ENCODE data around the gene TOP2B. TPM values are rescaled to one million over a fixed set of nuclear protein-coding genes. Genes with fewer than 3 reads are reported as not detected.

TOP2B gene
- total and polyA plus RNA-seq, 8 donors, result 35.6 to 266 (median 61.9) TPM

DNA sequence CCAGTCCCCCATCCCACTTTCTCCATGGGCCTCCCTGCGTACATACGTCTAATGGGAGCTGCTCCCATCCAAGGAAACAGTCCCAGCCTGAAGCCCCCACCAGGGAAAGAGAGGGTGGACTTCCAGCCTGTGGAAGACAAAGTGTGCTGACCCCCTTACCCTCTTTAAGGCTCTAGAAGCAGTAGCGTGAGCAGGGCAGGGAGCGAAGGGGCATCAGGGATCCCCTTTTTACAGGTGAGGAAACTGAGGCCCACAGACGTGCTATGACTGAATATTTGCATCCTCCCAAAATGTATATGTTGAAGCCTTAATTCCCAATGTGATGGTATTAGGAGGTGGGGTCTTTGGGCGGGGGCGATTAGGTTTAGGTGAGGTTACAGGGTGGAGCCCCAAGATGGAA lies 83.4 kb downstream of the TOP2B start:
- DNase-seq, result no peak
- no peaks in the 10 kb centered on the region for H3K4me1 ChIP-seq
- H3K27ac ChIP-seq, result no peak overlapping the region
- intact Hi-C loops (cut with DNase I; ENCODE audit: low total_unique reads), result no loop called here
- no peaks in the 10 kb centered on the region for H3K9me3 ChIP-seq
- 91 to 98% (median 96%) methylated on average over 7 of the region's 7 CpGs for WGBS, 5 donors
- no peak for TF ChIP-seq EP300 (IDR thresholded peaks at IDR 0.05)
- H3K27me3 ChIP-seq, result no peaks in the 10 kb centered on the region
- H3K4me3 ChIP-seq, result no peak overlapping the region
- peaks cover 0 to 31% (median 15%) of the 10 kb centered on the region in 4 donors for H3K36me3 ChIP-seq

DNA sequence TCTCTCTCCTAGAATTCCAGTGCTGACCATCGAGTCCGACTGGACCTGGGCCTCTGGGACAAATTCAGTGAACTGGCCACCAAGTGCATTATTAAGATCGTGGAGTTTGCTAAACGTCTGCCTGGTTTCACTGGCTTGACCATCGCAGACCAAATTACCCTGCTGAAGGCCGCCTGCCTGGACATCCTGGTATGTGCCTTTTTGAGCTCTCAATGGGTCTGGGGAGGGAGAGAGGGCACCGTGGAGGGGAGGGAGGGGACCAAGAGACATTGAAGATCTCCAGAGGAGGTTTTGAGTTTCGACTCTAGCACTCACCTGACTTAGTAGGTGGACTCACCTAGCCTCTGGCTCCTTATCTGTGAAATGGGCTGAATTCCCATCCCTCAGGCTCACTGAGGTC lies 84.2 kb downstream of the TOP2B start:
- intact Hi-C loops (cut with DNase I; ENCODE audit: low total_unique reads), result no loop called here
- H3K27me3 ChIP-seq, result no peaks in the 10 kb centered on the region
- H3K4me1 ChIP-seq, result no peaks in the 10 kb centered on the region
- H3K4me3 ChIP-seq, result no peak overlapping the region
- no peak overlapping the region for H3K27ac ChIP-seq
- WGBS, 5 donors, result 92 to 96% (median 93%) methylated on average over 8 of the region's 8 CpGs
- DNase-seq, result no peak
- H3K9me3 ChIP-seq, result no peaks in the 10 kb centered on the region
- H3K36me3 ChIP-seq, result peaks cover 0 to 31% (median 16%) of the 10 kb centered on the region in 4 donors
- TF ChIP-seq POLR2AphosphoS5 (IDR thresholded peaks at IDR 0.05) (no peak), POLR2A (IDR thresholded peaks at IDR 0.05) (no peak), EP300 (IDR thresholded peaks at IDR 0.05) (no peak)
- TF ChIP-seq, protein P1, sequence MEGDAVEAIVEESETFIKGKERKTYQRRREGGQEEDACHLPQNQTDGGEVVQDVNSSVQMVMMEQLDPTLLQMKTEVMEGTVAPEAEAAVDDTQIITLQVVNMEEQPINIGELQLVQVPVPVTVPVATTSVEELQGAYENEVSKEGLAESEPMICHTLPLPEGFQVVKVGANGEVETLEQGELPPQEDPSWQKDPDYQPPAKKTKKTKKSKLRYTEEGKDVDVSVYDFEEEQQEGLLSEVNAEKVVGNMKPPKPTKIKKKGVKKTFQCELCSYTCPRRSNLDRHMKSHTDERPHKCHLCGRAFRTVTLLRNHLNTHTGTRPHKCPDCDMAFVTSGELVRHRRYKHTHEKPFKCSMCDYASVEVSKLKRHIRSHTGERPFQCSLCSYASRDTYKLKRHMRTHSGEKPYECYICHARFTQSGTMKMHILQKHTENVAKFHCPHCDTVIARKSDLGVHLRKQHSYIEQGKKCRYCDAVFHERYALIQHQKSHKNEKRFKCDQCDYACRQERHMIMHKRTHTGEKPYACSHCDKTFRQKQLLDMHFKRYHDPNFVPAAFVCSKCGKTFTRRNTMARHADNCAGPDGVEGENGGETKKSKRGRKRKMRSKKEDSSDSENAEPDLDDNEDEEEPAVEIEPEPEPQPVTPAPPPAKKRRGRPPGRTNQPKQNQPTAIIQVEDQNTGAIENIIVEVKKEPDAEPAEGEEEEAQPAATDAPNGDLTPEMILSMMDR (IDR thresholded peaks at IDR 0.05), result no peak

DNA sequence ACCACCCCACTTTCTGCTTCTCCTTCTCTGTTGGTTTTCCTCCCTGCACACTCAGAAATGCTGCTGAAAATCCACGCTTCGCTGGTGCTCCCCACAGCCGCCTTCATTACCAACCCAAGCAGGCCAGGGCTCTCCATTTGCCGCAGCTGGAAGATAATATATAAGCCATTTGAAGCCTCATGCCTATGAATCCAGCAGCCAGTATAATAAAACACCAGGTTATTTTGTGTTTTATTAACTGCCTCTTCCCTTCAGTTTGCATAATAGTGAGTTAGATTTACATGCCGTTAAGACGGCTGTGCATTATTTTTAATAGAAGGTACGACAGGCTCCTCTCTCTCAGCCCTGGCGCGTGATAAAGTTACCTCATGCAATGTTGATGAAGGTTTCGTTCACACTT lies 86.6 kb downstream of the TOP2B start:
- intact Hi-C loops (cut with DNase I; ENCODE audit: low total_unique reads), result no loop called here

DNA sequence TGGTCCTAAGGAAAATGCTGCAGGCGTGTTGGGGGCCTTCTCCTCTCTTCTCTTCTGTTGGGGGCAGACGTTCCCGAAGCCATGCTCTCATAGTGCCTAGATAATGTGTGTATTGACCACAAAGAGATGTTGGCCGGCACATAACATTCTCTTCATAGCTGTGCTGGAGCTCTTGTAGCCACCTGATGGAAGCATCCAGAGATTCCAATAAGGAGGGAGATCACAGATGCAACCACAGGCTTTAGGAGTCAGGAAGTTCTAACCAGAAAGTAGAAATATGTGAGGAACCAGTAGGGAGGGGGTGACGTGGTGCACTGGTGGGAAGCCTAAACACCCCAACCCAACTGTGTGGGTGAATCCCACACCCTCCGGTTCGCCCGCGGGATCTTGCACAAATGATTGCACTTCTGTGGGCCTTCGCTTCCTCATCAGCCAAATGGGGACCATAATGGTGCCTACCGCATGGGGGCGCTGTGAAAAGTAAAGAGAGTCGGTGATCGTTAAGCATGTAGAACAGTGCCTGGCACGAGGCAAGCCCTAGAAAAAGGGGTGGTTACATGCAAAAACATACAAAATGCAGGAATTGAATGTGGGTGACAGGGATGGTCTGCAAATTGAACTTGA lies 87.8 kb downstream of the TOP2B start:
- intact Hi-C loops (cut with DNase I; ENCODE audit: low total_unique reads), result no loop called here
- Histone ChIP-seq H3K27me3 (no peaks in the 10 kb centered on the region), H3K4me1 (no peaks in the 10 kb centered on the region), H3K4me3 (no peak overlapping the region), H3K9me3 (no peaks in the 10 kb centered on the region), H3K27ac (no peak overlapping the region), H3K36me3 (peaks cover 0 to 28% (median 12%) of the 10 kb centered on the region in 4 donors)
- 80 to 93% (median 82%) methylated on average over 15 of the region's 15 CpGs for WGBS, 5 donors
- TF ChIP-seq EP300 (IDR thresholded peaks at IDR 0.05), result no peak
- TF ChIP-seq, protein P1 (IDR thresholded peaks at IDR 0.05), result no peak
- TF ChIP-seq POLR2AphosphoS5 (IDR thresholded peaks at IDR 0.05), result no peak
- TF ChIP-seq POLR2A (IDR thresholded peaks at IDR 0.05), result no peak
- DNase-seq, result no peak

More for the DNA sequence above, 86.6 kb downstream of the TOP2B start:
- Histone ChIP-seq H3K4me3 (no peak overlapping the region), H3K27me3 (no peaks in the 10 kb centered on the region), H3K4me1 (no peaks in the 10 kb centered on the region), H3K27ac (no peak overlapping the region), H3K36me3 (peaks cover 0 to 35% (median 16%) of the 10 kb centered on the region in 4 donors), H3K9me3 (no peaks in the 10 kb centered on the region)
- WGBS, 5 donors, result 94 to 98% (median 97%) methylated on average over 10 of the region's 10 CpGs
- TF ChIP-seq, protein P1 (IDR thresholded peaks at IDR 0.05), result no peak
- TF ChIP-seq POLR2A (IDR thresholded peaks at IDR 0.05), result no peak
- TF ChIP-seq EP300 (IDR thresholded peaks at IDR 0.05), result no peak
- TF ChIP-seq POLR2AphosphoS5 (IDR thresholded peaks at IDR 0.05), result no peak
- no peak for DNase-seq

DNA sequence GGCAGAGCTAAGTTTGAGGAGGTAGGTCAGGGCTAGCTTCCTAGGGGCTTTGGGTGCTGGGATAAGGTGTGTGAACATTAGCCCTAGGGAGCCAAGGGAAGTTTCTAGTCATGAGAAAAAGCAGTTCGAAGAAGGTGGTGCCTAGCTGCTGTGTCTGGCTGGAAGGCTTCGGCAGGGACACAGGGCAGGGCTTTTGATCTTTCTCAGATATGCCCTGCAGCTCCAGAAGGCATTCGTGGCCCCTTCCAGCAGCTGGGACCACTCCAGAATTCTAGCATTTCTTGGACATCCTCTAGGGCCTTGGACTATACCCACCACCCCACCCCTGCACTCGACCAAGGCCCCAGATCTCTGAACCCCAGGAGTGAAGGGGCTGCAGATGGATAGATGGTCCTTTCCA lies 88.6 kb downstream of the TOP2B start:
- no peak for DNase-seq
- H3K4me3 ChIP-seq, result no peak overlapping the region
- no peaks in the 10 kb centered on the region for H3K9me3 ChIP-seq
- no peaks in the 10 kb centered on the region for H3K4me1 ChIP-seq
- intact Hi-C loops (cut with DNase I; ENCODE audit: low total_unique reads), result no loop called here
- no peaks in the 10 kb centered on the region for H3K27me3 ChIP-seq
- peaks cover 0 to 28% (median 9%) of the 10 kb centered on the region in 4 donors for H3K36me3 ChIP-seq
- no peak overlapping the region for H3K27ac ChIP-seq
- WGBS, 5 donors, result 79 to 90% (median 85%) methylated on average over 4 of the region's 4 CpGs
- no peak for TF ChIP-seq POLR2A (IDR thresholded peaks at IDR 0.05)
- TF ChIP-seq EP300 (IDR thresholded peaks at IDR 0.05), result no peak
- no peak for TF ChIP-seq POLR2AphosphoS5 (IDR thresholded peaks at IDR 0.05)
- TF ChIP-seq, protein P1 (IDR thresholded peaks at IDR 0.05), result no peak

Measured in stomach (tissue), 9 donors.